Measurements from ENCODE around the gene CA6.
"Not testable (repeated sequence)": the region's sequence is repeated elsewhere in the genome, so short reads cannot be mapped to it uniquely, and the experiment has no call there.

The CA6 gene

DNA sequence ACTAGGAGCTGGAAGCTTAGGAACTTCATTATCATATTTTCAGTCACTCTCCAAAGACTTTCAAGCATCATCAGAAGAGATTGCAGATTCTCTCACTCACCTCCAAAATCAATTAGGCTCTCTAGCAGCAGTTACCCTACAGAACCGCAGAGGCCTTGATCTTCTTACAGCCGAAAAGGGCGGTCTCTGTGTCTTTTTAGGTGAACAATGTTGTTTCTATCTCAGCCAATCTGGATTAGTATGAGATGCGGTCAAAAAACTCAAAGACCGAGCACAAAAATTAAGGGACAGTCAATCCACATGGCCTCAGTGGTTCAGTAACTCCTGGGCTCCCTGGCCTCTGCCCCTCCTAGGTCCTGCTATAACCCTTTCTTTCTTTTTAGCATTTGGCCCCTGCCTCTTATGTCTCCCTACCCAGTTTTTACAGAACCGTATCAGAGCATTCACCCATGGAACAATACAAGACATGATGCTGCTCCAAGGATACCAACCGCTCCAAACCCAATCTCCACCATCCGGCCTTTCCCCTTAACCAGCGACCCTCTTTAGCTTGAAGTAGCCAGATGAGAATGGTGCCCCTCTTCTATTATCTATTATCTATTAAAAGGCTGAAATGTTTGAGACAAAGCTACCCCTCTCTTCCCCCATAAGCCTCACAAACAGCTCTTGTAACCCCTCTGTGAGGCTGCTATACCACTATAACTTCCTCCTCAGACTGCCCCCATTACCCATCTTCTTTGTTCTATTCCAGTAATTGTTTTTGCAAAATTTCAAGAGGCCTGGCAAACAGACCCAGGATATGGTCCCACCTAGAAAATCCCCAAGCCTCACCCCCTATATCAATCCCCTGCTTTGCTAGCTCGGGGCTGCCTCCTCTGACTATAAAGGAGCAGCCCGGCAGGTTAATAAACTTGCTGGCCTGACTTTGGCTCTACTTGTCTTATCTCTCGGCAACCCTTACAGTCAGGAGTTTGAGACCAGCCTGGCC is 18.7 kb upstream of the CA6 start:
- no peak for DNase-seq (ENCODE audit: low spot score)

DNA sequence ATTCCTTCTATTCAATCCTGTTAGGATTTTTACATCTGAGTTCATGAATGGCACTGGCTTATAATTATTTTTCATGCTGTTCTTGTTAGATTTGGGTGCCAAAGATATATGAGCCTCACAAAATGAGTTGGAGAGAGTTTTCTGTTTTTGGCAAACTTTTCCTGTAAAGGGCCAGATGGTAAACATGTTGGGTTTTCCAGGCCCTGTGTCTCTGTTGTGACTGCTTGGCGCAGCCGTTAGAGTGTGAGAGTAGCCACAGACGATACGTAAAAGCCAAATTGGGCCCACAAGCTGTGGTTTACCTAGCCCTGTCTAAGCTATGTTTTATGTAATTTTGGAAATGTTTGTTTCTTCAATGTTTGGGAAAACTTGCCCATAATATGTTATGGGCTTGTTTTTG is 15.6 kb upstream of the CA6 start:
- no peak for DNase-seq (ENCODE audit: low spot score)

DNA sequence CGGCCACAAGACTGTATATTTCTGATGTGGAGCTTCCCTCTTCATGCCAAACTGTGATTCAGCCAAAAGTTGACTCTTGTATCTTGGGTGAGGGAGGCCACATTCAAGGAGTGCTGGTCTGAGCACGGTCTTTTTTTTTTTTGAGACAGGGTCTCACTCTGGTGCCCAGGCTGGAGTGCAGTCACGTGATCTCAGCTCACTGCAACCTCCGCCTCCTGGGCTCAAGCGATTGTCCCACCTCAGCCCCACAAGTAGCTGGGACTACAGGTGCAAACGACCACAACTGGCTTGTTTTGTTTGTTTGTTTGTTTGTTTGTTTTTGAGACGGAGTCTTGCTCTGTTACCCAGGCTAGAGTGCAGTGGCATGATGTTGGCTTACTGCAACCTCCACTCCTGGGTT is 8.6 kb upstream of the CA6 start:
- DNase-seq (ENCODE audit: low spot score): not testable (repeated sequence)

DNA sequence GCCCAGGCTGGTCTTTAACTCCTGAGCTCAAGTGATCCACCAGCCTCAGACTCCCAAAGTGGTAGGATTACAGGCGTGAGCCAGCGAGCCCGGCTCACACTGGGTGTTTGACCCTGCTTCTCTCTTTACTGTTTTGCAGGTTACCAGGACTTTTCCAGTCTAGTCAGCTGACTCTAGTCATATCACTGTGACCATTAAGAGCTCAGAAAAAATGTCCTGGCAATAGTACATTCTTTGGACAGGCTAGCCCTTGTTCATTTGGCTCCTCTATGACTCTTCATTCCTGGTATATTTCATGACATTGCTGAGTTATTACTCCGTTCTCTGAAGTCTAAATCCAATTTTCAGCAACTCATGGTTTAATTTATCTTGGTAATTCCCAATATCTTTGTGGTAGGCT is 8.0 kb upstream of the CA6 start:
- no peak for DNase-seq (ENCODE audit: low spot score)

DNA sequence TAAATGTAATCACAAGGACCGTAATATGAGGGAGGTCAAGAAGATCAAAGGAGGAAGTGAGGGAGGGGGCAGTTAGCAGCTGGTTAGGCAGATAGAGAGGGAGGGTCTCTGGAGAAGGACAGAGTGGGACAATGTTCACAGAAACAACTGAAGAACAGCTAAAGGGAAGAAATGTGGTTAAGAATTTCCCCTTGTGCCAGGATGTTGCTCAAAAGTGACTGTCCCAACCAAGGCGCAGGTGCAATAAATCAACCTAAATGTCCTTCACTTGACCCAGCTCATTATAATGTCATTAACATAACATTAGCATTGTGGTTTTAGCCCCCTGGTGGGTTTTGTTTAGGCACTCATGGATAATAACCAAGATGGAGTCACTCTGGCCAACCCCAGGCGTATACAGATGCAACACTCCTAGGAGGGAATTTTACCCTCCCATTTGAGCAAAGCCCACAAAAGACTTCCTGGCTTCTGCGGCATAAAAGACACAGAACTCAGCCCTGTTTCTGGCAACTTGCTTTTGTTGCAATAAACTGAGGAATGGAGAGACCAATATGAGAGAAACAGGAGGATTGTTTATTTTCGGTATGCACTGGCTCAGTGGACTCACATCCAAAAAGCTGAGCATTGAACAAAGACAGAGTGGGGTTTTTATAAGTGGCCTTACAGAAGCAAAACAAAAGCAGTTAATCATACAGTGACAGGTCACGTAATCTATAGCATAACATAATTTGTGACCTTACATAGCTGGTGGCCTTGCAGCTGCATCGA is 7.3 kb upstream of the CA6 start:
- no peak for DNase-seq (ENCODE audit: low spot score)

DNA sequence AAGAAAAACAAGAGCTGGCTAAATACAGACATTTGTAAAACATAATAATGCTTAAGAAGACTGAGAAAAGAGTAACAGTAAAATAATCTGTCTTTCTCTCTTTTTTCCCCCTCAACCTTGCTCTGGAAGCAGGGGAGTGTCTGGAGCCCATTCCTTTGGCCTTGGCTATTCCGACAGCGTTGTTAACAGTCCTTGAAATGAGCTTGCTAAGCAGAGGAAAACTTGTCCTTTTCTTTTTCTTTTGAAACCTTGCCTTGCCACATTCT is 6.7 kb upstream of the CA6 start:
- no peak for DNase-seq (ENCODE audit: low spot score)

DNA sequence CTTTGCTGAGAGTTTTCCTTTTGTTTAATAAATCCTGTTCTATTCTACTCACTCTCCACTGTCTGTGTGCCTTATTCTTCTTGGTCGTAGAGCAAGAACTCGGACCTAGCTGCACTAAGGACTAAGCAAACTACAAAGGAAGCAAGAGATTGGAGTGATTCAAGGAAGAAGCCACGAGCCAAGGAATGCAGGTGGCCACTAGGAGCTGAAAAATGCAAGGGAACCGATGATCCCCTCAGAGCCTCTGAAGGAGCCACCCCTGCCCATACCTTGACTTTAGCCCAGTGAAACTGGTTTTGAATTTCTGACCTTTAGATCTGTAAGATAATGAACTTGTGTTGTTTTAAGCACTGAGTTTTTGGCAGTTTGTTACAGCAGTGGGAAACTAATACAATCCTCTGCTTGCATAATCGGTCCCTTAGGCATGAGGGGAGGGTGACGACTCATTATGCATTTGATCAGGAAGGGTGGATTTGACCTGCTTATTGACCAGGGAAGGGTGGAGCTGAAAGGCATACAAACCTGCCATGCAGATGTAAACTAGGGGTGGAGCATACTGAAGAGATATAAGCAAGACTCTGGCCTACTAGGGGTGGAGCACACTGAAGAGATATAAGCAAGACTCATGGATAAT is 6.2 kb upstream of the CA6 start:
- DNase-seq (ENCODE audit: low spot score): no peak

DNA sequence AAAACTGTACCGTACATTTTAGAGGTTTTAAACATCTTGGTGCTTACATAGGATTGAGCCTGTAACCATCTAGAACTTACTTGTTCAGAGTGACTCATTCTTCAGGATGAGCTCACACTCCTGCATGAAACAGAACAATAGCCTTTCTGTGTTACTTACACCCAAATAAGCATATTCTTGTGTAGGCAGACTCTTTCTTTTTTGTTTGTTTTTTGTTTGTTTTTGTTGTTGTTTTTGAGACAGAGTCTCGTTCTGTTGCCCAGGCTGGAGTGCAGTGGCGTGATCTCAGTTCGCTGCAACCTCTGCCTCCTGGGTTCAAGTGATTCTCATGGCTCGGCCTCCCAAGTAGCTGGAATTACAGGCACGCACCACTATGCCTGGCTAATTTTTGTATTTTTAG is 3.8 kb upstream of the CA6 start:
- DNase-seq (ENCODE audit: low spot score): no peak

DNA sequence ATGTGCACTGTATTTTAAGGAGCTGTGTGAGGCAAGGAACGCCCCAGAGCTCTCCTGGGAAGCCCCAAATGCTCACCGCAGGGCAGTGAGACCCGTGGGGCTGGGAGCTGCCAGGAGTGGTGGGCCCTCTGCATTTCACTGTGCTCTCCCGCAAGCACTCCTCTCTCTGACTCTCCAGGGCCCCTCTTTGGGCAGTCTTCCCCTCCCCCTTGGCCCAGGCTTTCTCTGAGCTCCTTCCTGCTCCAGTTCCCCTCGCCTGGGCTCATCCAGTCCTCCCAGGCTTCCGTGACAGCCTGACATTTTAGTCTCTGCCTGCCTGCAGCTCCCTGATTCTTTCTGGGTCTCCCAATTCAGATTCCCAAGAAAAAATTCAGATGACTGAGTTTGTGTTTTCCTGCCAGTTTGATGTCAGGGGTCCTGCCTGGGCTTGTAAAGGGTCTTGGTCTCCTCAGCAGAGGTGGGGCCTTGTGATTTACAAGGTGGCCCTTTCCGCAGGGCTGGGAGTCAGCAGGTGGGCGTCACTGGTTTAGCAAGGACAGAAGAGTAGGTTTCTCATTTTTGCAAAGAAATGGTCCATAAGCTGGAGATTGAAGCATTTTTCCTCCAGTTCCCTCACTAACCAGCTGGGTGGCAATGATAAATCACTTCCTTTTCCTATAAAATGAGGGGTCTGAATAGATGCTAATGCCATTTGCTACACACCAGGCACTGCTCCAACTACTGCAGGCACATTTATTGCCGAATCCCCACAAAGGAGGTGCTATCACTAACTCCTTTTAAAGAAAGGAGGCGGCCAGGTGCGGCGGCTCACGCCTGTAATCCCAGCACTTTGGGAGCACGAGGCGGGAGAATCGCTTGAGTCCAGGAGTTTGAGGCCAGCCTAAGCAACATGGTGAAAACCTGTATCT is 1.9 kb upstream of the CA6 start:
- DNase-seq (ENCODE audit: low spot score): no peak

DNA sequence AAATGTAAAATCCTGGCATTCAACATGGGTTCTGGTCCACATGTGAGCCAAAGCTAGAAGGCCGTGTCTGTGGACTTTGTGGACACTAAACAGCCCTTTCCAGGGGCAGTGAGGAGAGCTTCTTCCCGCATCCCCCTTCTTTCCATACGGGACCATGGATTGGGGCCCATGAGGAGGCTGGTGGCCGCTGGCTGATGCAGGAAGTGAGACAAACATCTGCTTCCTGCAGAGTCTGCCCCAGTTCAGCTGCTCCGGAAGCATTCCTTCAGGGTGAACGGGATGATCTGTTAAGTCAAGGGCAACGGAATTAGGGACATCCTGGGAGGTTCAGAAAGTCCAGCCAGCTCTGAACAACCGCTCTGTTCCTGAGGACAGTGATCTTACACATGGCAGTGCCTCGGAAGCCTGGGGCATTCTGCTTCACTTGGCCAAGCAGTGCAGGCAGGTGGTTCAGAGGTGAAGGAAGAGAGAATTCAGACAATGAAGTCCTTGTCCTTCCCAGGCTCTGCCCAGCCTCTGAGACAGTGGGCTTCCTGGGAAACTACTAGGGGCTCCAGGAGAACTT is 1.5 kb downstream of the CA6 start:
- no peak for DNase-seq (ENCODE audit: low spot score)

DNA sequence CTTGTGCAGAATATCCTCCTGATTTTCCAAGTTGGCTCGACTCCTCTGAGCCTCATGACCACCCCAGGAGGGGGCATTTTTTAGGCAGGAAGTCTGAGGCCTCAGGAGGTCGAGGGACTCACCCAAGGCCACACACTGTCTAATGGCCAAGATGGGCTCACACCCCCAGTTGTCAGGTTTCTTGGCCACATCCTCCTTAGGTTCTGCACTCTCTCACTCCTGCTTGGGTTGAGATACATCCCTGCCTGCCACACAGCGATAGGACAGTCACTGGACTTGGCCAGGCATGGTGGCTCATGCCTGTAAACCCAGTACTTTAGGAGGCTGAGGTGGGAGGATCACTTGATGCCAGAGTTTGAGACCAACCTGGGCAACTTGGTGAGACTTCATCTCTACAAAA is 4.6 kb downstream of the CA6 start:
- no peak for DNase-seq (ENCODE audit: low spot score)

DNA sequence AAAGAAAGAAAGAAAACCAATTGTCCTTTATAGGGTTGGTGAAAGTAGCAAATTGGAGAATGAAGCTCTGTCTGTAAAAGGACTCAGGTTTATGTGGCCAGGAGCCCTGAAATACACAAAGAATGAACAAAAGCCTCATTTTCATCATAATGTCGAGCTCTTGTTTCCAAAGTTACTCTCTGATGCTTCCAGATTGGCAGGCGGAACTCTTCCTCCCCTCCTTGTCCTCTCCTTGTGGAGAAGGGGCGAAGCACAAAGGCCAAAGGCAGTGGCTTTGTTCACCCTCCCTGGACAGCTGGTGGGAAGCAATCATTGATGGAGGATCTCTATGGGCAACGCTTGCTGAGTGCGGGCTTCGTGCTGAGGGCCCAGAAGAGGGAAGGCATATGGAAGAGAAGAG is 5.6 kb downstream of the CA6 start:
- DNase-seq (ENCODE audit: low spot score): no peak

DNA sequence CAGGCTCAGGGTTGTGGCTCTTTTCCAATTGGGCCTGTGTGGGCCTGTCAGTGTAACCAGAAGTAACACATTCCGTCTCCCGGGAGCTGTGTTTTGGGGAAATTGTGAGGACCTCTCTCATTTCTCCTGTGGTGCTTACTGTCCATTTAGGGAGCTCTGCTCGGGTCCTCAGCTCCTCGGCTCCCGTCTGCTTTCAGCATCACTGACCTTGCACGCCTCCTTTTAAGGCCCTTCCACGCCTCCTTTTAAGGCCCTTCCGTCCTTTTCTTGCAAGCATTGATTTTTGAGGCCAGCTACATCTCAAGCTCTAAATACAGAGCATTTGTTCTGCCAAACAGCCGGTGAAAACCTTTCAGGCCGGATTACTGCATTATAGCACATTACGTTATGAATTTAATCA is 9.7 kb downstream of the CA6 start:
- no peak for DNase-seq (ENCODE audit: low spot score)

DNA sequence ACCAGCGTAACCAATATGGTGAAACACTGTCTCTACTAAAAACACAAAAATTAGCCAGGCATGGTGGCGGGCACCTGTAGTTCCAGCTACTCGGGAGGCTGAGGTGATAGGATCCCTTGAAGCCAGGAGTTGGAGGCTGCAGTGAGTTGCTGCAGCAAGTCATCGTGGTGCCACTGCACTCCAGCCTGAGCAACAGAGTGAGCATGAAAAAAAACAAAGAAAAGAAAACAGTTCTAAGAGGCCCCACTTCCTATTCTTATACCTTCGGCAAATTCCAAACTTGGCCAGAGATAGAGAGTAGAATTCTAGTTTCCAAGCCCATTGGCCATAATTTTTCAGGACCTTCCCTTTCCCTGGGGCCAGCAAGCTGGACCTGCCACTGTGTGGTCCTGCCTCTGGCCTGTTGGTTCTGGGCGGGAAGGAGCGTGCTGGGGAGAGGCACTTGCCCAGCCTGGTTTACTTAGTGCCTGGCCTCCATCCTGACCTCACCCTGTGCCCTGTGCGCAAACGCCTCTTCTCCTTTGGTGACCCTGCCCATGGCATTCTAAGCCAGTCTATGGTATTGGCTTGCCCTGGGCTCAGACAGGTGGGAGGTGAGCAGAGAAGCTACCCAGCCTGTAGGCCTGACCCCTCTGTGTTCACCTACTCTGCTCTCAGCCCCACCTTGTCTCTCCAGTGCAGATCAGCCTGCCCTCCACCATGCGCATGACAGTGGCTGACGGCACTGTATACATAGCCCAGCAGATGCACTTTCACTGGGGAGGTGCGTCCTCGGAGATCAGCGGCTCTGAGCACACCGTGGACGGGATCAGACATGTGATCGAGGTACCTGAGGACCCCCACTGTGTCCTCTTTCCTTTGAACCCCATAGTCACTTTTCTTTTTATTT is 11.0 kb downstream of the CA6 start:
- no peak for DNase-seq (ENCODE audit: low spot score)

DNA sequence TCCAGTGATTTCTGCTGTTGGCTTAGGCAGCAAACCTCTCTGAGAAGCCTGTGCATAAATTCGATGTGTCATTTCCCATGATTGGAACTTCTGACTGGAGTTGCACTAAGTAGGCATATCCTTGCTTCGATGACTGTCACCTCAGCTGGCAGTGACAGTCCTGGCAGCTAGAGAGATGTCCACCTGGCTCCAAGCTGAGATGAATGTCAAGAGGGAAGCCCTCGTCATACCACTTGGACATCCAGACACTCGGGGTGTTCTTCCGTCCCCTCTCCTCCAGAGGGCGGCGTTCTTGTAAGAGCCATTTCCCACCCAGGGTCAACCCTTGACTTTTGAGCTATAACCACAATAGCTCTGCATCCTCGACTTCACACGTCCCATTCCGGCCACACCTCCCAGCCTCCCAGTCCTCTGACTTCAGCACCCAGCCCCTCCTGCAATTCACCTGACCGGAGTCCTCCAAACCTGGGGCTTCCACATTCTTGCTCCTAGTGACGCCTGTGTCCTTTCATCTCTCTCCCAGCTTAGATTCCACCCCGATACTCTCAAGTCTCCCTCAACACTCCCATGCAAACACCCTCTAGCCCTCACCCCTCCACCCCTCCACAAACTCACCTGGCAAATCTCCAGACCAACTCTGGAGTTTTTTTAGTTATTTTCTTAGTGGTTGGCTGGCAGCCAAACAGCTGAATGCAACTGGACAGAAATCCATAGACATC is 17.3 kb downstream of the CA6 start:
- no peak for DNase-seq (ENCODE audit: low spot score)

DNA sequence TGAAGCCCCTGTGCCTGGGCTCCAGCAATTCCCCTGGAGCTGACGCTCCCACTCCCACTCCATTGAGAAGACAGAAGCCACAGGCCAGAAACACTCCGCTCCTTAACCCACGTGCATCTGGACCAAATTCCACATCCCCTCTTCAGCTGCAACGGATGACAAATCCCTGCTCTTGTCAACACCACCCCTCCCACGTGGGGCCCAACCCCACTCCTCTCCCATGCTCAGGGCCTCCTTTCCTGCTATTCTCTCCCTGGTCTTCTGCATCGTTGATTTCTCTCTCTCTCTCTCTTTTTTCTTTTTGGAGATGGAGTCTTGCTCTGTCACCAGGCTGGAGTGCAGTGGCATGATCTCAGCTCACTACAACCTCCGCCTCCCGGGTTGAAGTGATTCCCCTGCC is 18.3 kb downstream of the CA6 start:
- no peak for DNase-seq (ENCODE audit: low spot score)

DNA sequence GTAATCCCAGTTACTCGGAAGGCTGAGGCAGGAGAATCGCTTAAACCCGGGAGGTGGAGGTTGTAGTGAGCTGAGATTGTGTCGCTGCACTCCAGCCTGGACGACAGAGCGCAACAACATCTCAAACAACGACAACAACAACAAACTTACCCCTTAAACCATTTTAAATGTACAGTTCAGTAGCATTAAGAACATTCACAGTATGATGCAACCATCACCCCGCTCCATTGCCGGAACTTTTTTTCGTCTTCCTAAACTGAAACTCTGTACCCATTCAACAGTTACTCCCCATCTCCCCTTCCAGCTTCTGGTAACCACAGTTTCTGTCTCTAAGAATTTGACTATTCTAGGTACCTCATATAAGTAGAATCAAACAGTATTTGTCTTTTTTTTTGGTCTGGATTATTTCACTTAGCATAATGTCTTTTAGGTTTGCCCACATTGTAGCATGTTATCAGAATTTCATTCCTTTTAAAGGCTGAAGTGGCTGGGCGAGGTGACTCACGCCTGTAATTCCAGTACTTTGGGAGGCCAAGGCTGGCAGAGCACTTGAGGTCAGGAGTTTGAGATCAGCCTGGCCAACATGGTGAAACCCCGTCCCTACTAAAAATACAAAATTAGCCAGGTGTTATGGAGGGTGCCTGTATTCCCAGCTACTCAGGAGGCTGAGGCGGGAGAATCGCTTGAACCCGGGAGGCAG is 19.6 kb downstream of the CA6 start:
- no peak for DNase-seq (ENCODE audit: low spot score)

DNA sequence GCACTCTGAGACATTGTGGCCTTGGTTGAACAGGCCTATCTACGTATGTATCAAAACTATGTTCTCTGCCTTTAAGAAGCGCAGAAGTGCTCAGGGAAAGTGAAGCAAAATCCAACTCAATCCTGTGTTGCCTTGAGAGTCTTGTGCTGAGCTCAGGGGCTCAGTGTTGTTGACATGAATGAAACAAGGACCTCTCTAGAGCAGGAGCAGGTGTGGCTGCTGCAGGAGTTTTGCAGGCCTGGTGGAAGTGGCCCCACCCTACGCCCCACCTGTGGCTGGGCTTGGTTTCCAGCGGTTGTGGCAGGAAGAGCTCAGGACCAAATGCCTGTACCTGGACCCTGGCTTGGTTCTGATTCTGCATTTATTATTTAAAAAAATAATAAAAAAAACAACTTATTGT is 20.9 kb downstream of the CA6 start:
- no peak for DNase-seq (ENCODE audit: low spot score)

DNA sequence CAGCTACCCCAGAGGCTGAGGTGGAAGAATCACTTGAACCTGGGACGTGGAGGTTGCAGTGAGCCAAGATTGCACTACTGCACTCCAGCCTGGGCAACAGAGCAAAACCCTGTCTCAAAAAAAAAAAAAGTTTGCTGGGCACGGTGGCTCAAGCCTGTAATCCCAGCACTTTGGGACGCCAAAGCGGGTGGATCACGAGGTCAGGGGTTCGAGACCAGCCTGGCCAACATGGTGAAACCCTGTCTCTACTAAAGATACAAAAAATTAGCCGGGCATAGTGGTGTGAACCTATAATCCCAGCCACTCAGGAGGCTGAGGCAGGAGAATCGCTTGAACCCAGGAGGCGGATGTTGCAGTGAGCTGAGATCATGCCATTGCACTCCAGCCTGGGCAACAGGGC is 23.2 kb downstream of the CA6 start:
- not testable (repeated sequence) for DNase-seq (ENCODE audit: low spot score)

Measured in left forelimb (tissue), 1 donor.